ENCODE measurements around the gene ZNF823.
"Not testable (repeated sequence)": the region's sequence is repeated elsewhere in the genome, so short reads cannot be mapped to it uniquely, and the experiment has no call there.

Gene ZNF823

DNA sequence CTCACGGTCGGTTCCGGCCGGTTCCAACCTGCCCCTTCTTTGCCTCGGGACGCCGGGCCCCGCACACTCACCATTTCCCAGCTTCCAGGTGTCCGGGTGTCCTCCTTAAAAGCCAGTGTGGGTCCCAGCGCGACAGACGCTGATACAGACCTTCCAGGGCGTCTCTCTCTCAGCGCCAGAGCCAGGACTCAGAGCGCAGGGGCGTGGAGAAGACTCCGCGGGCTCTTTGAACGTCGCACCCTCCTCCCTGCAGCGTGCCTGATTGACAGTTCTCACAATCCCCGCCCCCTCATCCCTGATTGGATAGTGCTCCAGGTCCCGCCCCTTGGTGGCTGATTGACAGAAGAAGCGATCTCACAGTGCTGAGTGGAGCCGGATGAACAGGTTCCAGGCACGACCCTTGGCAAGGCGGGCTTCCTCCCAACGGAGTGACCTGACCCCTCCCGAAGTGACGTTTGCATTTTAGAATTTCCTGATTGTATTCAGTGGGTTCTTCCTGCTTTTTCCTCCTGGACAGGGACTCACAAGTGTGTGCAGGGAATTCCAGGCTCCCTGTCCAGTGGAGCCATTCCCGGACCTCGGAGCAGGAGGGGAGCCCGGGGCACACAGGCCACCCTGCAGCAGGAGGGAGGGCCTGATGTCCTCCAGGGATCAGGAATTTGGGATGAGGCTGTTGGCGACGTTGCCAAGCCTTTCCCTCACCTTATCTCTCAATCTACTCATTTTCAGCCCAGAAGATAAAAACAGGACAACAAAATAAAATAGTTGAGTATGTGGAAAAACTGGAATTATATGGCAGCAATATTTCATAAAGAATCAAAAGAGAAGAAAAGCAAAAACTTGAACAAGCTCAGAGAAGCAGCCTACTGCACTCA, at the start of gene ZNF823:
Gene ZNF823 (minus strand): TSS at position 201 of the 875 bp plus-strand sequence. CDS start 127 bp downstream, at position 74.
- DNase-seq = peak; percentile 94

DNA sequence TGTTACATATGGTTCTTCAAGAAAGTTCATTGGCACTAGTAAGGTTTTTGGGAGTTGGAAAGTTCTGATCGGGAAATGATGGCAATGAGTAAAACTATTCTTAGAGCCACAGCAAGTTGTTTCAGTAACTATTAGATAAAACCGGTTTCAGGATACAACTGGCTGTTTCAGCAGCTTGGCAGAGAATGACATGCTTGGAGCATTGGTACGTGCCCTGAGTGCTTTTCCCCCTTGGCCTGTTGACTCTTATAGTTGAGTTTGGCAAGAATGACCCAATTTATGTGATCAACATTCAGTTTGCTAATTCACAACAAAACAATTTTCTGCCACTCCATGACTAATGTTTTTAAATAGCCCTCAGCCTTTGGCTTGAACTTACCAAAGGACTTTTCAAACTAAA, 48.8 kb upstream of the ZNF823 start:
- no peak for DNase-seq

DNA sequence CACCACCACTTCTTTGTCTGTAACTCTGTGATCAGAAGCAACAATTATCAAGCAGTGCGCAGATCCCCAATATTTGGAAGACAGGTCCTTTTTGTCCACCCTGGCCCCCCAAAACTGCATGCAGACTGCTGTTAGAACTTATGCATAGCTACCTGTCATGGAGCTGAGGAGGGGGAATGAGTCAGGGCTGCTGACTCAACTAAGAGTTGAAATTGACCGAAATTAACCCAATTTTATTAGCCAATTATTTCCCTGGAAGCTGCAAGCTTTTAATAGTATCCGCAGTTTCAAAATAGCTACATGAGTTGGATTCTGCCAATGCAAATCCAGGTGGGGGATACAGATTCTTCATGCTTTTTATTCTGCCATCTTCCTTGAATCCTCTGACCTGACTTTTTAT, 45.6 kb upstream of the ZNF823 start:
- no peak for DNase-seq

DNA sequence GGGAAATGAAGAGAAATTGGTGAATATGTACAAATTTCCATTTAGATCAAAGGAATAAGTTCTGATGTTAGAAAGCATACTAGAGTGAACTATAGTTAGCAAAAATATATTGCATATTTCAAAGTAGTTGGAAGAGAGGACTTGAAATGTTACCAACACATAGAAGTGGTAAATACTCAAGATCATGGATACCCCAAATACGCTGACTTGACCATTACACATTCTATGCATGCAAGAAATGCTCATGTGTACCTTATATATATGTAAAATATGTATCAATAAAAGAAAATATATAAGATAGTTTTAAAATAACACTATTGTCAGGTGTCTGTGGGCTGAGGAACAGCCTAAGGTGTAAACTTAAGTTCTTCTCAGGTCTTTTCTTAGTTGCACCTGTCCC, 45.0 kb upstream of the ZNF823 start:
- no peak for DNase-seq

DNA sequence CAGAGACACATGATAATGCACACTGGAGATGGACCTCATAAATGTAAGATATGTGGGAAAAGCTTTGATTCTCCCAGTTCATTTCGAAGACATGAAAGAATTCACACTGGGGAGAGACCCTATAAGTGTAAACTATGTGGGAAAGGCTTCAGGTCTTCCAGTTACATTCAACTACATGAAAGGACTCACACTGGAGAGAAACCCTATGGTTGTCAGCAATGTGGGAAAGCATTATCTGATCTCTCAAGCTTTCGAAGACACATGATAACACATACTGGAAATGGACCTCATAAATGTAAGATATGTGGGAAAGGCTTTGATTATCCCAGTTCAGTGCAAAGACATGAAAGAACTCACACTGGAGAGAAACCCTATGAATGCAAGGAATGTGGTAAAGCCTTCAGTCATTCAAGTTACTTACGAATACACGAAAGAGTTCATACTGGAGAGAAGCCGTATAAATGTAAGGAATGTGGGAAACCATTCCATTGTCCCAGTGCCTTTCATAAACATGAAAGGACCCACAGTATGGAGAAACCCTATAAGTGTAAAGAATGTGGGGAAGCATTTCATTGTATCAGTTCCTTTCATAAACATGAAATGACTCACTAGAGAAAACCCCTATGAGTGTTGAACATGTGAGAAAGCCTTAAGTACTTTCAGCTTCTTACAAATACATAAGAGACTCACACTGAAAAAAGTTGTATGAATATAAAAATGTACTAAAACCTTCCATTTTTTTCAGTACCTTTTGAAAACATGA, 42.7 kb upstream of the ZNF823 start:
- no peak for DNase-seq

DNA sequence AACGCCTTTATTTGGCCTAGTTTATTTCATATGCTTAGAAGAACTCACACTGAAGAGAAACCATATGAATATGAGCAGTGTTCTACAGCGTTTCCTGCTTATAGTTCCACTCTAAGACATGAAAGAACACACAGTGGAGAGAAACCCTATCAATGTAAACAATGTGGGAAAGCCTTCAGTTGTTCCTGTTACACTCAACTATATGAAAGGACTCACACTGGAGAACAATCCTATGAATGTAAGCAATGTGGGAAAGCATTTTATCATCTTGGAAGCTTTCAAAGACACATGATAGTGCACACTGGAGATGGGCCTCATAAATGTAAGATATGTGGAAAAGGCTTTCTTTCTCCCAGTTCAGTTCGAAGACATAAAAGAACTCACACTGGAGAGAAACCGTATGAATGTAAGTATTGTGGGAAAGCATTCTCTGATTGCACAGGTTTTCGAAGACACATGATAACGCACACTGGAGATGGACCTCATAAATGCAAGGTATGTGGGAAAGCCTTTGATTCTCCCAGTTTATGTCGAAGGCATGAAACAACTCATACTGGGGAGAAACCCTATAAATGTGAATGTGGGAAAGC, 41.8 kb upstream of the ZNF823 start:
- no peak for DNase-seq

DNA sequence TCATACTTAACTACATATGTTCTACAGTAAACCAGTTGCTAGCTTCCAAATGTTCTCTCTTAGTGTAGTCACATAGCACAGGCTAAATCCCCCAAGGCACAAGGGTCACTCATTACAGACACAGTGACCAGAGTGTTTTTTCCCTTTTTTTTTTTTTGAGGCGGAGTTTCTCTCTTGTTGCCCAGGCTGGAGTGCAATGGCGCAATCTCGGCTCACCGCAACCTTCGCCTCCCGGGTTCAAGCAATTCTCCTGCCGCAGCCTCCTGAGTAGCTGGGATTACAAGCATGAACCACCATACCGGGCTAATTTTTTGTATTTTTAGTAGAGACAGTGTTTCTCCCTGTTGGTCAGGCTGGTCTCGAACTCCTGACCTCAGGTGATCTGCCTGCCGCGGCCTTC, 37.9 kb upstream of the ZNF823 start:
- not testable (repeated sequence) for DNase-seq

DNA sequence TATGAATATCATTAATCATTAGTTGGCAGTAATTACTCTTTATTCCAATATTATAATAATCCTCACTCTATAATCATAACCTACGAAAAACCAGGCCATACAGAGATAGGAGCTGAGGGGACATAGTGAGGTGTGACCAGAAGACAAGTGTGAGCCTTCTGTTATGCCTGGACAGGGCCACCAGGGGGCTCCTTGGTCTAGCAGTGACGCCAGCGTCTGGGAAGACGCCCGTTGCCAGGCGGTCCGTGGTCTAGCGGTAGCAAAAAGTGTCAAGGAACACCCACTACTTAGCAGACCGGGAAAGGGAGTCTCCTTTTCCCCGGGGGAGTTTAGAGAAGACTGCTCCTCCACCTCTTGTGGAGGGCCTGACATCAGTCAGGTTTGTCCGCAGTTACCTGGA, 32.8 kb upstream of the ZNF823 start:
- DNase-seq = not testable (repeated sequence)

DNA sequence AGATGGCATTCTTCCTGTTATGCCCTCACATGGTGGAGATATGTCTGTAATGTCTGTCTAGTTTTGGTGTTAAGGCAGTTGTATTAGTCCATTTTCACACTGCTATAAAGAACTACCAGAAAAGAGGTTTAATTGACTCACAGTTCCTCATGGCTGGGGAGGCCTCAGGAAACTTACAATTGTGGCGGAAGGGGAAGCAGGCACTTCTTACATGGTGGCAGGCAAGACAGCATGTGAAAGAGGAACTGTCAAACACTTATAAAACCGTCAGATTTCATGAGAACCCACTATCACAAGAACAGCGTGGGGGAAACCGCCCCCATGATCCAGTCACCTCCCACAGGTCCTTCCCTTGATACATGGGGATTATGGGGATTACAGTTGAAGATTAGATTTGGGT, 31.2 kb upstream of the ZNF823 start:
- DNase-seq = no peak

DNA sequence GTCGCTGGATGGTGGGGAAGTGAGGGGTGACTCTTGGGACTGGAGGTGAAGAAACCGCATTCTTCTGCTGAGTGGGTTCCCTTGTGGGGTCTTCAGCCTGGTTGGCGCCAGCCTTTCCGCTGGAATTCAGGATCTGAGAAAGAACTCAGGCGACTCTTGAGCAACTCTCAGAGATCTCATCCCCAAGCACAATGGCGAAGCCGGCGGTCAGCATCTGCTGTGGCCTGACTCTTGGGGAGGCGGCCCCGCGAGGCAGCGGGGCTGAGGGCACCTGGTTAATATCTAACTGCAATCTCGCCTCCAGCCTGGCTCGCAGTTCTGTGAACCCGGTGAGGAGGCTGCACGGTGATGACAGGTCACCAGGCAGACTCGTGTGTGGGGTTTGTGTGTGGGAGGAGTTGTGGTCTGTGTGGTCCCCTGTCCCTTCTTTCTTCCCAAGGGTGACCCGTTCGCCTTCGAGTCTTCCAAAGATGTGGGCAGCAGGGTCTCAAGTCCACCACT, 28.9 kb upstream of the ZNF823 start:
- no peak for DNase-seq

DNA sequence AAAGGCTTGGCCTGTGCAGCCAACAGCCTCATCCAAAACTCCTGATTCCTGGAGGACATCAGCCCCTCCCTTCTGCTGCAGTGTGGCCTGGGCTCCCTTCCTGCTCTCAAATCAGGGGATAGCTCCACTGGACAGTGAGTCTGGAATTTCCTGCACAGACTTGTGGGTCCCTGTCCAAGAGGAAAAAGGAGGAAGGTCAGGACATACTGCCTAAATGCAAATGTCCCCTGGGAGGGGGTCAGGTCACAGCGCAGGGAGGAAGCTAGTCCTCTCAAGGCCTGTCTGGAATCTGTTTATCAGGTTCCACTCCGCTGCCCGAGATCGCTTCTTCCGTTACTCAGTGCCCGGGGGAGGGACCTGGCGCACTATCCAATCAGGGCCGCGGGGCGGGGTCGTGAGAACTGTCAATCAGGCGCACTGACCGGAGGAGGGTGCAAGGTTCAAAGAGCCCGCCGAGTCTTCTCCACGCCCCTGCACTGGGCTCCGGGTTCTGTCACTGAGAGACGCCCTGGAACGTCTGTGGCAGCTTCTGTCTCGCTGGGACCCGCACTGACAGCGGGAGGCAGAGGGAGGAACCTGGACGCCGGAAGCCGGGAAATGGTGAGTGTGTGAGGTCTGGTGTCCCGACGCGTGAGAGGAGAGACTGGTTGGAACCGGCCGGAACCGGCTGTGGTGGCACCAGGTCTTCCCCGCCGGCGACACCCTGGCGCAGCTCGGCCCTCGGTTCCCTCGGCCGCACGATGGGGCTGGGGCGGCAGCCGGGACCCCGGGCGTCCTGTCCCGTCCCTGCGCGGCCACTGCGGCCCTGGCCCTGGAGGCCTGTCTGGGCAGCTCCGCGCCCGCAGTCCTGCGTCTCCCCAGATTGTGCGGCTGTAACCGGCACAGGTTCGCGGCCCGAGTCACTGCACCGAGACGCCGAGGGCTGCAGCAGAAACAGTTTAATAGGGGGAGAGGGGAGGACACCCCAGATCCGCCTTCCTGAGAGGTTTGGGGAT, 28.1 kb upstream of the ZNF823 start, which contains the start of gene ZNF441:
Gene ZNF441 (plus strand): TSS at position 404 of the 995 bp plus-strand sequence. CDS start 194 bp downstream, at position 598.
- DNase-seq = peak; percentile 77

DNA sequence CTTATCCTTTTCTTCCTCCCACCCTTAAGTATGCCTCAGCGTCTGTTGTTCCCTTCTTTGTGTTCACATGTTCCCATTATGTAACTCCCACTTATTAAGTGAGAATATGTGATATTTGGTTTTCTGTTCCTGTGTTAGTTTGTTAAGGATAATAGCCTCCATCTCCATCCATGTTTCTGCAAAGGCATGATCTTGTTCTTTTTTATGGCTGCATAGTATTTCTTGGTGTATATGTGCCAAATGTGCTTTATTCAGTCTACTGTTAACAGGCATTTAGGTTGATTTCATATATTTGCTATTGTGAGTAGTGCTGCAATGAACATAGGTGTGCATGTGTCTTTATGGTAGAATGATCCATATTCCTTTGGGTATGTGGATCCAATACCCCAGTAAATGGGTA, 24.9 kb upstream of the ZNF823 start:
- no peak for DNase-seq

DNA sequence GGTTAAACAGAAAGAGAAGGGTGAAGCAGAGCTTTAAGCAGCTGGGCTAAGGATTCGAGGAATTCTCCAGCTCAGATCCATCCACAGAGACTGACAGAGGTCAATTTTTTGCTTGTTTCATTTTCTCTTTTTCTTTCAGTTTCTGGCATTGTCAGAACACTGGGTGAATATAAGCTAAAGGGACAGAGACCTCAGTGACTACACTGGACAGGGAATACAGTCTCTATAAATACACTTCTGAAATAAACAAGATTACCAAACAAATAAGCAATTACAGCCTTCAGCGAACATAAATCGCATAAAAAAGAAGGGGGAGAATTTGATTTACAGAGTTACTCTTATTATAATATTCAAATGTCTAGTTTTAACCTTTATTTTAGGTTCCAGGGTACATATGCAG, 24.4 kb upstream of the ZNF823 start:
- no peak for DNase-seq

DNA sequence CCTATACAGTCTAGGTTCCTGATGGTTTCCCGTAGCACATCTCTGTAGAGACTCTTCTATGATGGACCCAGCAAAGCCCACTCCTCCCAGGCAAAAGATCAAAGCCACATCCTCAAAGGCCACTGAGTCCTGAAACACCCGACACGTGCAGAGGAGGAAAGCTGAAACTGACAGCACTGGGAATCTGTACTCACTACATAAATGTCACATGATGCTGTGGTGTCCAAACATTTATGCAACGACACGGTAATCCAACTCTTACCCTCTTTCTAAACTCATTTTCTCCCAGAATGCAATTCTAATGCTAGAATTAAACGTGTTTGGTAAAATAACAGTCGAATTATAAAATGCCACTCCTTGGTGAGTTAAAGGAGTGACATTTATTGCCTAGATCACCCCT, 21.1 kb upstream of the ZNF823 start:
- no peak for DNase-seq

DNA sequence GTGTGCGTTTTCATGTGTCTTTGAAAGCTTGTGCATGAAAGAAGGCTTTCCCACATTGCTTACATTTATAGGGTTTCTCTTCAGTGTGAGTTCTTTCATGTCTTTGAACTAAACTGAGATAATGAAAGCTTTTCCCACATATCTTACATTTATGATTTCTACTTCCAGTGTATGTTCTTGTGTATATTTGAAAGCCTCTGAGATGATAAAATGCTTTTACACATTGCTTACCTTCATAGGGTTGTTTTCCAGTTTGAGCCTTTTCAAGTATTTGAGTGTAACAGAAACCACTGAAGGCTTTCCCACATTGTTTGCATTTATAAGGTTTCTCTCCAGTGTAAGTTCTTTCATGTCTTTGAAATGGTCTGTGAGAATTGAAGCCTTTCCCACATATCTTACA, 18.2 kb upstream of the ZNF823 start:
- DNase-seq = no peak

DNA sequence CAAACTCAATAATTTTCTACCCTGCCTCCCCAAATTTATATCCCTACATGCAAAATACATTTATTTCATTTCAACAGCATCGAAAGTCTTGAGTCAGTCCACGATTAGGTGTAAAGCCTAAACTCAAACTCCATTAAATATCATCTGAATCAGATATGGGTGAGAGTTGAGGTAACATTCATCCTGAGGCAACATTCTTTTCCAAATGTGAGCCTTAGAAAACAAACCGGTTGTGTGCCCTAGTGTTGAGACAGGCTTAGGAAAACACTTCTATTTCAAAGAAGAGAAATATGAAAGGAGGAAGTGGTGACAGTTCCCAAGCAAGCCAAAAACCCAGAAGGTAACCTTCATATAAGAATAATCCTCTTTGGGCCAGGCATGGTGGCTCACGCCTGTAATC, 15.9 kb upstream of the ZNF823 start:
- DNase-seq = no peak

DNA sequence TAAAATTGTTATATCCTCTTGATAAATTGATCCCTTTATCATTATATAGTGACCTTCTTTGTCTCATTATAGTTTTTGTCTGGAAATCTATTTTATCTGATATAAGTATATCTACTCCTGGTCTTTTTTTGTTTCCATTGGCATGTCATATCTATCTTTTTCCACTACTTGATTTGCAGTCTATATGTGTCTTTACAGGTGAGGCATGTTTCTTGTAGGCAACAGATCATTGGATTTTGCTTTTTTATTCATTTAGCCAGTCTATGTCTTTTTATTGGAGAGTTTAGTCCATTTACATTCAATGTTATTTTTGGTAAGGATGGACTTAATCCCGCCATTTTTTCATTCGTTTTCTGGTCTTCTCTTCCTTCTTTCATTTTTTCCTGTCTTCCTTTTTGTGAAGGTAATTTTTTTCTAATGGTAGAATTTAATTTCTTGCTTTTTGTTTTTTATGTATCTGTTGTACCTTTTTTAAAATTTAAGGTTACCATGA, 13.5 kb upstream of the ZNF823 start:
- DNase-seq = no peak

DNA sequence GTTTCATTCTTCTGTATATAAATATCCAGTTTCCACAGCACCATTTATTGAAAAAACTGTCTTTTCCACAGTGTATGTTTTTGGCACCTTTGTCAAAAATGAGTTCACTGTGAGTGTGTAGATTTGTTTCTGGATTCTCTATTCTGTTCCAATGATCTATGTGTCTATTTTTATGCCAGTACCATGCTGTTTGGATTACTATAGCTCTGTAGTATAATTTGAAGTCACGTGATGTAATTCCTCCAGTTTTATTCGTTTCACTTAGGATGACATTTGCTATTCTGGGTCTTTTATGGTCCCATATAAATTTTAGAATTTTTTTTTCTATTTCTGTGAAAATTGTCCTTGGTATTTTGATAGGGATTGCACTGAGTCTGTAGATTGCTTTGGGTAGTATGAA, 11.0 kb upstream of the ZNF823 start:
- no peak for DNase-seq

DNA sequence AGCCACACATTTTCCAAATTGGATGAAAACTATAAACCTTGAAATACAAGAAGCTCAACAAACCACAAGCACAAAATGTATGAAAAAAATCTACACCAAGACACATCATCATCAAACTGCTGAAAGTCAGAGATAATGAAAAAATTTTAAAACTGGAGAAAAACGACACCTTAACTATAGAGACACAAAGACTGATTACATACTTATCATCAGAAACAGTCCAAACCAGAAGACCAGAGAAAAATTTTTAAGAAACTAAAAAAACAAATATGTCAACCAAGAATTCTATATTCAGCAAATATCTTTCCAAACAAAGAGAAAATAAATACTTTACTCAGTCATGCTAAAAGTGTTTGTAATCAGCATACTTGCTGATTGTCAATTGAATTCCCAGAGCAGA, 8.5 kb upstream of the ZNF823 start:
- no peak for DNase-seq

DNA sequence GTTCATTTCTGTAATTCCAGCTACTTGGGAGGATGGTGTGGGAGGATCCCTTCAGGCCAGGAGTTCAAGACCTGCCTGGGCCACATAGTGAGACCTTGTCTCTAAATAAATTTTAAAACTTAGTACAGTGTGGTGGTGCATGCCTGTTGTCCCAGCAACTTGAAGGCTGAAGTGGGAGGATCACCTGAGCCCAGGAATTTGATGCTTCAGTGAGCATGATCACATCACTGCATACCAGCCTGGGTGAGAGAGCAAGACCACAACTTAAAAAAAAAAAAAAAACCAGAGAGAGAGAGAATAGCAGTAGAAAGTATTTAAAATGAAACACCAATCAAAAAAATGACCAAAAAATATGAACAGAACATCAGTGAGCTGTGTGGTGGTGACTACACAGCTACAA, 7.1 kb upstream of the ZNF823 start:
- DNase-seq = no peak

DNA sequence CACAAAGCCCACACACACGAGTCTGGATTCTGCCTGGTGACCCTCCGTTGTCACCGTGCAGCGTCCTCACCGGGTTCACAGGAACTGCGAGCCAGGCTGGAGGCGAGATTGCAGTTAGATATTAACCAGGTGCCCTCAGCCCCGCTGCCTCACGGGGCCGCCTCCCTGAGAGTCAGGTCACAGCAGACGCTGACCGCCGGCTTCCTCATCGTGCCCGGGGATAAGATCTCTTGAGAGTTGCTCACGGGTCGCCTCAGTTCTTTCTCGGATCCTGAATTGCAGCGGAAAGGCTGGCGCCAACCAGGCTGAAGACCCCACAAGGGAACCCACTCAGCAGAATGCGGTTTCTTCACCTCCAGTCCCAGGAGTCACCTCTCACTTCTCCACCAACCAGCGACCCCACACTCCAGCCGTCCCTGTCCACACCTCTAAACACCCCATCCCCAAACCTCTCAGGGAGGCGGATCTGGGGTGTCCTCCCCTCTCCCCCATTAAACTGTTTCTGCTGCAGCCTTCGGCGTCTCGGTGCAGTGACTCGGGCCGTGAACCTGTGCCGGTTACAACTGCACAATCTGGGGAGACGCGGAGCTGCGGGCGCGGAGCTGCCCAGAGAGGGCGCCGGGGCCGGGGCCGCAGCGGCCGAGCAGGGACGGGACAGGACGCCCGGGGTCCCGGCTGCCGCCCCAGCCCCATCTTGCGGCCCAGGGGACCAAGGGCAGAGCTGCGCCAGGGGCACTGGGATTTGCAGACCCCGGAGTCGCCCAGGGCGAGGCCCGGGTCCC, 591 bp downstream of the ZNF823 start:
- DNase-seq = peak; percentile 23
